Measurements from ENCODE around the gene CTNNAL1. TPM values are rescaled to one million over a fixed set of nuclear protein-coding genes. Genes with fewer than 3 reads are reported as not detected.

The CTNNAL1 gene
- total and polyA plus RNA-seq, 5 donors = 61.1 to 105 (median 99.2) TPM

DNA sequence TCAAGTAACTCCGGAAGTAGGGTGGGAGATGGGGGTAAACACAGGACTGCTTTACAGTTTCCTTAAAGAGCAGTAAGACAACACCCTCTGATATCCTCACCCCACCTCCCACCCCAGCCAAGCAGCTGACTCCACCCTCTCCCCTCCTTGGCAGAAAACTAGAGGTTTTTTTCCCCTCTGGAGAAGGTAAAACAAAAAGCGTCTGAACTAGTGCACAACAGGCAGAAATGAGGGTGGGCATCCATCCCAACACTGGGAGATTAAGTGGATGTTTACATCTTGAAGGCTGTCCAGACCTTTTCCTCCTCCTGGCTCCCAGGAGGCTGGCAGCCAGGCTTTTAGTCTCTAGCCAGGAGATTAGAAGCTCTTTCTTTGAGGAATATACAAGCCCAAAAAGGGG is 13.9 kb upstream of the CTNNAL1 start:
- ATAC-seq (peak; percentile 70 to 84), DNase-seq (peak; percentile 20 to 64 (median 54))
- peak overlapping the region; percentile 13 for H3K27ac ChIP-seq (ENCODE audit: low read length)
- H3K4me3 ChIP-seq (ENCODE audit: low read length) = no peak overlapping the region
- H3K4me1 ChIP-seq (ENCODE audit: control insufficient read depth, insufficient read depth, low read length) = peaks cover 8% of the 10 kb centered on the region
- H3K9me3 ChIP-seq (ENCODE audit: control insufficient read depth, low read length) = no peaks in the 10 kb centered on the region
- intact Hi-C loops (cut with DNase I) = no loop called here
- H3K27me3 ChIP-seq (ENCODE audit: control insufficient read depth, insufficient read depth) = no peaks in the 10 kb centered on the region
- WGBS = 30% methylated on average over 2 of the region's 2 CpGs

DNA sequence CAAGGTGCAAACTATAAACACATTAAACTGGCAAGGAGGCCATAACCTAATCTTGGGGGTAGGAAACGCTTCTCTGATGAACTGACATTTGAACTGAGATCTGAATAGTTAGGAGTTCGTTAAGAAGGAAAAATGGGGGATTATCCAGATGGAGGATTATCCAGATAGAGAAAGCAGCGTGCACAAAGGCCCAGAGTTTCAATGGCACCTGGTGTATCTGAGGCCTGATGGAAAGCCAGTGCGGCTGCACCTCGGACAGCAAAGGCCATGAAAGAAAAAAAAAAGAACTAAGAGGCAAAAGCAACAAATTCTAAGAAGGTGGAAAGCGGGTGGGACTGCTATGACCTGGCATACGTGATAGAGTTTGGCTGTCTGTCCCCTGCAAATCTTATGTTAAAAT is 13.0 kb upstream of the CTNNAL1 start:
- 91% methylated on average over 7 of the region's 7 CpGs for WGBS
- Histone ChIP-seq H3K27me3 (ENCODE audit: control insufficient read depth, insufficient read depth) (no peaks in the 10 kb centered on the region), H3K27ac (ENCODE audit: low read length) (no peak overlapping the region), H3K9me3 (ENCODE audit: control insufficient read depth, low read length) (no peaks in the 10 kb centered on the region), H3K4me3 (ENCODE audit: low read length) (no peak overlapping the region), H3K4me1 (ENCODE audit: control insufficient read depth, insufficient read depth, low read length) (peaks cover 11% of the 10 kb centered on the region)
- intact Hi-C loops (cut with DNase I) = no loop called here
- DNase-seq = no peak
- no peak for ATAC-seq

DNA sequence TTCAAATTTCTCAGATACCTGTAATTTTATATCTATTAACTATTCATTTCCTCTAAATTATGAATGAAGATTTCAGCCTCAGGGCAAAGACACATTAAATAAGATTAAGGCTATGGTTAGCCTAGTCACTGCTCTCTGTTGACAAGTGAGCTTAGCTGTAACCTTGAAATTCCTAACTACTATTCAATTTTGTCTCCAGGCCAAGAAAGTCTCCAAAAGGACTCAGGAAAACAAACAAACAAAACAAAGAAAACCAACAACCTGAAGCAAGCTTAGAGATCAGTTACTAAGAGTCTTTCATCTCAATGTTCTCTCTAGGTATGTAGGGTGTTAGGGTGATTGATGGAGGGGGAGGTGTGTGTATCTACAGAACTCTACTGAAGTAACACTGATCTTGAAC is 9.6 kb upstream of the CTNNAL1 start:
- DNase-seq (no peak), ATAC-seq (no peak)
- Histone ChIP-seq H3K4me1 (ENCODE audit: control insufficient read depth, insufficient read depth, low read length) (peaks cover 11% of the 10 kb centered on the region), H3K27me3 (ENCODE audit: control insufficient read depth, insufficient read depth) (no peaks in the 10 kb centered on the region), H3K27ac (ENCODE audit: low read length) (no peak overlapping the region), H3K4me3 (ENCODE audit: low read length) (no peak overlapping the region), H3K9me3 (ENCODE audit: control insufficient read depth, low read length) (no peaks in the 10 kb centered on the region)
- intact Hi-C loops (cut with DNase I) = no loop called here

DNA sequence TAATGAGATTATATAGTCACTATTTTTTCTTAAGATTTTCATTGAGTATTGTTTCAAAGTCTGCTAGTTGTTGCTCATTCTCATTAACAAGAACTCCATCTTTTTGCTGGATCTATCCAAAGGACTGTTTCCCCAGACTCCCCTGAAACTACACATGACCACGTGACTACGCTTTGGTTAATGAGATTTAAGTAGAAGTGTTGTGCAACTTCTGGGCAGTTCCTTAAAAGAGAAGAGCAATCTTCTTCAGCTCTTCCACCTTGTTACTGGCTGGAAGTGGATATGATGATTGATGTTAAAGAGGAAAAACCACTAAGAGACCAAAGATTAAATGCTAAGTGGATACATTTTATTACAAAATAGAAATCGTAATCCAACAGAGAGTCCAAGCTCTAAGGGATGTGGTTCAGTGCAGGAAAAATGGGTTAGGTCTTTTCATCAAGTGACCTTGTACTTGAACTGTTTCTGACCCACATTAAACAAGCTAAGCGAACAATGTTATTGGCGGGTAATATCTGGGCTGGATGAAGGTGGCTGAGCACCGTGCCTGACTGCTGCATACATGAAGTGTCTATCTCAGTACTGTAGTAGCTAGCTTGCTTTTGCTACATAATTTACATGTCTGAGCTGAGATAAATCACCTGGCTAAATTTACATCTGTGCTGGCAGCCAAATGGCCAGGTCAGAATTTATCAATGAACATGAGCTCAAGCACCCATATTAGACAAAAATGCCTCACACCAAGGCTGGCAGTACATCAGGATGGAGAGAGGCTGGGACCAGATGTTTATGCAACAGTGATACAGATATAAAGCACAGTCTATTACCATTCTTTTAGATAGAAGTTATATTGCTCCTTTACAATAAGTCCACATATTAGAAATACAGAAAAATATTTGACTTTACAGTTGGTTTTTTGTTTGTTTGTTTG is 7.5 kb upstream of the CTNNAL1 start:
- Histone ChIP-seq H3K4me1 (ENCODE audit: control insufficient read depth, insufficient read depth, low read length) (peaks cover 3% of the 10 kb centered on the region), H3K27ac (ENCODE audit: low read length) (no peak overlapping the region), H3K27me3 (ENCODE audit: control insufficient read depth, insufficient read depth) (no peaks in the 10 kb centered on the region), H3K4me3 (ENCODE audit: low read length) (no peak overlapping the region), H3K9me3 (ENCODE audit: control insufficient read depth, low read length) (no peaks in the 10 kb centered on the region)
- WGBS = 83% methylated on average over 6 of the region's 6 CpGs
- no peak for DNase-seq
- intact Hi-C loops (cut with DNase I) = no loop called here
- peak in 1 of 2 donors; percentile 42 for ATAC-seq

DNA sequence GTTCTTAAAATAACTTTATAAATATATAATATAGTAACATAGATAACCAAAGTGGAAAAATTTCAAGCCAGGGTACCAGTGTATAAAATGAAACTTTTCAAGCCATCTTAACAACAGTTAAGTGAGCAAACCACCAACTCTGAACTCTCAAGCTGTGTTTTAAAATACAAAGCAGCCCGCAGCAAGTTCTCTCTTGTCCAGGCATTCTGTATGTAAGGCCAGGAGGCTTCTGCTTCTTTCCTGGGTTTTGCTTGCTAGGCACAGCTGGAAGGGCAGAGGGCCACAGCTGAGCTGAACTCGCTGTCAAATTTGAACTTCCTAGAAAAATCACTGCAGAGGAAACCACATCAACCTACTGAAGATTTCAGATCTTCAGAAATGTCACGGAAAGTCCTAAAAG is 6.8 kb upstream of the CTNNAL1 start:
- H3K27me3 ChIP-seq (ENCODE audit: control insufficient read depth, insufficient read depth) = no peaks in the 10 kb centered on the region
- no peak for ATAC-seq
- no peak overlapping the region for H3K4me3 ChIP-seq (ENCODE audit: low read length)
- no peaks in the 10 kb centered on the region for H3K9me3 ChIP-seq (ENCODE audit: control insufficient read depth, low read length)
- no peak overlapping the region for H3K27ac ChIP-seq (ENCODE audit: low read length)
- DNase-seq = no peak
- peaks cover 3% of the 10 kb centered on the region for H3K4me1 ChIP-seq (ENCODE audit: control insufficient read depth, insufficient read depth, low read length)
- intact Hi-C loops (cut with DNase I) = no loop called here
- 93% methylated on average over 3 of the region's 3 CpGs for WGBS

DNA sequence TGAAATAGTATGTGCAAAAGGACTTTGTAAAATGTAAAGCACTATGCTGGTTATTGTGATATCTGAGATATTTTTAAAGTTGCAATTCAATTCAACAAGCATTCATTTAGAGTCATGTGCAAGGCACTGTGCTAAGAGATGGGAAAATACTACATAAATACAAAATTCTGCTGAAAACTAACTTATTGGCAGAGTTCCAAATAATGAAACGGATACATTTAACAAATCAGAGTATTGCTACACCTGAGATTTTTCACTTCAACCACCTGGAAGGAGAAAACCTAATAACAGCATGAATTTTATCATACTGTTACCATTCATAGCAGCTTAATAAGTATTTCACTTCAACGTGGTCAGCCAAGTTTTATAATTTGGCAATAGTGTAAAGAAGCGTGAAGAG is 6.1 kb upstream of the CTNNAL1 start:
- no peak for DNase-seq
- Histone ChIP-seq H3K9me3 (ENCODE audit: control insufficient read depth, low read length) (no peaks in the 10 kb centered on the region), H3K4me3 (ENCODE audit: low read length) (no peak overlapping the region), H3K4me1 (ENCODE audit: control insufficient read depth, insufficient read depth, low read length) (peaks cover 3% of the 10 kb centered on the region), H3K27ac (ENCODE audit: low read length) (no peak overlapping the region), H3K27me3 (ENCODE audit: control insufficient read depth, insufficient read depth) (no peaks in the 10 kb centered on the region)
- ATAC-seq = no peak
- intact Hi-C loops (cut with DNase I) = loop anchor here in 1 of 4 donors (10.0 kb wide), 1 partner anchor 65 kb away; no protein-coding TSS in a partner anchor
- 87% methylated on average over 3 of the region's 3 CpGs for WGBS

DNA sequence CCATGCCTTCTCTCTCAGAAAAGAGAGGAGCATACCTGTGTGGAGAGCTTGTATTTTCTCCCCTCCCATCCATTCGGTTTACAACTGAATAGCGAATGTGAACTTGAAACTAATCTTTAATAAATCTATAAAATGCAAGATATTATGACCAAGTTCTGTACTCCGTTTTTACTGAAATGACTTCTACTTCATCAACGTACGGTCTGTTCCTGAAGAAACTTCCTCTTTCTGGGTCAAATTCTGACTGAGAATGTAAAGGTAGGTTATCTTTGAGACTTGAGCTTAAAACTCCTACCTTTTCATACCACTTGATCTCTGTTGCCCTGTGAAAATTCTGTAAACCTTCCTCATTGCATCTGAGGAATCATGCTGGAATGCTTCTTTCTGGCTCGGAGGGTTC is 4.2 kb upstream of the CTNNAL1 start:
- no peak for DNase-seq
- H3K4me3 ChIP-seq (ENCODE audit: low read length) = no peak overlapping the region
- intact Hi-C loops (cut with DNase I) = loop anchor here in 1 of 4 donors (10.0 kb wide), 1 partner anchor 63 kb away; no protein-coding TSS in a partner anchor
- 84% methylated on average over 6 of the region's 6 CpGs for WGBS
- ATAC-seq = no peak
- H3K9me3 ChIP-seq (ENCODE audit: control insufficient read depth, low read length) = no peaks in the 10 kb centered on the region
- no peak overlapping the region for H3K27ac ChIP-seq (ENCODE audit: low read length)
- peaks cover 6% of the 10 kb centered on the region for H3K4me1 ChIP-seq (ENCODE audit: control insufficient read depth, insufficient read depth, low read length)
- no peaks in the 10 kb centered on the region for H3K27me3 ChIP-seq (ENCODE audit: control insufficient read depth, insufficient read depth)

DNA sequence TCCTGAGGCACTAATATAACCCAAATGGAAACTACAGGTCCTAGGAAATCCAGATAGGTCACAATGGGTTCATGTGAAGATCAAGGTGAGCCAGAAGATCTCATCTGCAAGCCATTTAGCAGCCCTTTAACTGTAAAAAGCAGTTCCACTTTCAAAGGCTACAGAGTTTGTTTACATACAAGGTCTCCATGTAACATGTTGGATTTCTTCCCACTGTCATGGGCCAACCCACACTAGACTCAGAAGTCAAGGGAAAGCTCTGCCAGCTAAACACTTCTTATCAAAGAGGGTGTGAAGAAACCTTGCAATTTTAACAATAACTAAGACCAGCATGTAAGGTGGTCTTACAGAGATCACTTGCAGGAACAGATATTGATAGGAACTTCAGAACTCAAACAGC is 3.8 kb upstream of the CTNNAL1 start:
- intact Hi-C loops (cut with DNase I) = loop anchor here in 1 of 4 donors (10.0 kb wide), 1 partner anchor 62 kb away; no protein-coding TSS in a partner anchor
- ATAC-seq = no peak
- H3K27ac ChIP-seq (ENCODE audit: low read length) = no peak overlapping the region
- peaks cover 6% of the 10 kb centered on the region for H3K4me1 ChIP-seq (ENCODE audit: control insufficient read depth, insufficient read depth, low read length)
- no peak overlapping the region for H3K4me3 ChIP-seq (ENCODE audit: low read length)
- DNase-seq = no peak
- no peaks in the 10 kb centered on the region for H3K27me3 ChIP-seq (ENCODE audit: control insufficient read depth, insufficient read depth)
- no peaks in the 10 kb centered on the region for H3K9me3 ChIP-seq (ENCODE audit: control insufficient read depth, low read length)

DNA sequence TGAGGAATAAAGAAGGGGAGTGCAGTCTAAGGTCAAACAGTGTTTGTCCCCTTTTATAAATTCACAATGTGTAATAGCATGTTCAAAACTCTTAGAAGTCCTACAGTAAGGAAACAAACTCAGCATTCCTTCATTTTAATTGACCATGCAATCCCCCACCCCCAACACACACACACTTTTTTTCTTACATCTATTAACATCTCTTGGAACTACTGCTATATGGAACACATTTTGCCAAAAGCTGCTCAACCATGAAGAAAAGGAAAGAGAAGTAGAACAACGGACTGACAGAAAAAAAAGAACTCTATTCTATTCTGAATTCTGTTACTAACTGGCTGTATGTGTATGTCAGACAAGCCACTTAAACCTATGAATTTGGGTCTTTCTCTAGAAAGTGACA is 2.8 kb upstream of the CTNNAL1 start:
- WGBS = 87% methylated on average over 1 of the region's 1 CpG

DNA sequence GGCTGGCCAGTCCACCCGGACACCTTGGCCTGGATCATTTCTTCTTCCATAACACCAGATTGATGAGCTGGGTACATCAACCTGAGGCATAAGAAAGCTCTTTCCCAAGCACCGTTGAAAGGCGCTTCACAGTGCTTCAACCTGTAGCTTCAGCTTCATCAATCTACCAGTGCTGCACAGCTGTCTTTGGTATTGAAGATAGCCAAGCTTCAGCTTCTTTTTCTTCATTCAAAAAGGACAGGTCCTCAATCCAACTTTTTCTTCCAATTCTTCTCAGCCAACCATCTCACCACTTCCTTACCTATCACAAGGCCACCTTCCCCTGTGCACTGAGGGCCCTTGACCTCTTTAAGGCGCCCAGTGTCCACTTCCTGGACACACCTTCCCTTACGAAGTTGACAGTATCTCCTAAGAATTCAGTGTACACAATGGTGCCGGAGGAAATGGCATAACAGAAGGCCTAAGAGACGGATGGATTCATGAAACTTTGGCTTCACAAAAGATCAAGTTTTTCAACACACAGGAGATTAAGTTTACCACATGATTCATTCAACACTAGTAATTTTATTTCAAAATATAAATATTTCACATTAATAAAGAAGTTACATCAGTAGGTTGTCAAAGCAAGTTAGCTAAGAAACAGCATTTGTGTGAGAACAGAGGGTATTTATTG is 1.4 kb upstream of the CTNNAL1 start:
- Histone ChIP-seq H3K27me3 (ENCODE audit: control insufficient read depth, insufficient read depth) (no peaks in the 10 kb centered on the region), H3K27ac (ENCODE audit: low read length) (peak overlapping the region; percentile 62), H3K9me3 (ENCODE audit: control insufficient read depth, low read length) (no peaks in the 10 kb centered on the region), H3K4me3 (ENCODE audit: low read length) (no peak overlapping the region), H3K4me1 (ENCODE audit: control insufficient read depth, insufficient read depth, low read length) (peaks cover 2% of the 10 kb centered on the region)
- ATAC-seq = no peak
- WGBS = 78% methylated on average over 7 of the region's 7 CpGs
- intact Hi-C loops (cut with DNase I) = loop anchor here in 1 of 4 donors (10.0 kb wide), 1 partner anchor 60 kb away; no protein-coding TSS in a partner anchor
- peak in 1 of 3 donors; percentile 19 for DNase-seq

More for the DNA sequence above, 2.8 kb upstream of the CTNNAL1 start:
- Histone ChIP-seq H3K9me3 (ENCODE audit: control insufficient read depth, low read length) (no peaks in the 10 kb centered on the region), H3K4me1 (ENCODE audit: control insufficient read depth, insufficient read depth, low read length) (peaks cover 2% of the 10 kb centered on the region), H3K27ac (ENCODE audit: low read length) (no peak overlapping the region), H3K27me3 (ENCODE audit: control insufficient read depth, insufficient read depth) (no peaks in the 10 kb centered on the region), H3K4me3 (ENCODE audit: low read length) (no peak overlapping the region)
- intact Hi-C loops (cut with DNase I) = loop anchor here in 1 of 4 donors (10.0 kb wide), 1 partner anchor 61 kb away; no protein-coding TSS in a partner anchor
- ATAC-seq = no peak
- no peak for DNase-seq

All from right cardiac atrium (tissue), 5 donors.